ENCODE results near the gene ALKAL2. TPM values are rescaled to one million over a fixed set of nuclear protein-coding genes. Genes with fewer than 3 reads are reported as not detected.

The ALKAL2 gene
- total RNA-seq, 2 donors from 2014 or later, result 0.44 to 0.53 TPM

- Mint-ChIP-seq H3K36me3 (ENCODE audit: low read depth) (no peaks in the 10 kb centered on the region), H3K4me1 (peaks cover 27% of the 10 kb centered on the region), H3K4me3 (peak overlapping the region; percentile 58), H3K27ac (no peak overlapping the region), H3K27me3 (ENCODE audit: insufficient read depth) (peaks cover 66% of the 10 kb centered on the region), H3K9me3 (peaks cover 2% of the 10 kb centered on the region)
- peaks cover 16% of the 10 kb centered on the region for H3K4me1 ChIP-seq (ENCODE audit: control insufficient read depth, insufficient read depth, low read length)
- H3K36me3 ChIP-seq (ENCODE audit: control insufficient read depth, insufficient read depth, low read length), result no peaks in the 10 kb centered on the region
- WGBS, 2 experiments (ENCODE audit: insufficient coverage in 1 of 2, insufficient read length in 1 of 2), result 0 to 1% methylated on average over 6 to 60 of the region's 60 CpGs
- TF ChIP-seq, protein P1, sequence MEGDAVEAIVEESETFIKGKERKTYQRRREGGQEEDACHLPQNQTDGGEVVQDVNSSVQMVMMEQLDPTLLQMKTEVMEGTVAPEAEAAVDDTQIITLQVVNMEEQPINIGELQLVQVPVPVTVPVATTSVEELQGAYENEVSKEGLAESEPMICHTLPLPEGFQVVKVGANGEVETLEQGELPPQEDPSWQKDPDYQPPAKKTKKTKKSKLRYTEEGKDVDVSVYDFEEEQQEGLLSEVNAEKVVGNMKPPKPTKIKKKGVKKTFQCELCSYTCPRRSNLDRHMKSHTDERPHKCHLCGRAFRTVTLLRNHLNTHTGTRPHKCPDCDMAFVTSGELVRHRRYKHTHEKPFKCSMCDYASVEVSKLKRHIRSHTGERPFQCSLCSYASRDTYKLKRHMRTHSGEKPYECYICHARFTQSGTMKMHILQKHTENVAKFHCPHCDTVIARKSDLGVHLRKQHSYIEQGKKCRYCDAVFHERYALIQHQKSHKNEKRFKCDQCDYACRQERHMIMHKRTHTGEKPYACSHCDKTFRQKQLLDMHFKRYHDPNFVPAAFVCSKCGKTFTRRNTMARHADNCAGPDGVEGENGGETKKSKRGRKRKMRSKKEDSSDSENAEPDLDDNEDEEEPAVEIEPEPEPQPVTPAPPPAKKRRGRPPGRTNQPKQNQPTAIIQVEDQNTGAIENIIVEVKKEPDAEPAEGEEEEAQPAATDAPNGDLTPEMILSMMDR (conservative IDR thresholded peaks at IDR 0.05), result no peak
- H3K9ac ChIP-seq (ENCODE audit: extremely low read depth, low read length, poor library complexity, severe bottlenecking), result no peak overlapping the region
- peaks cover 63% of the 10 kb centered on the region for H3K27me3 ChIP-seq (ENCODE audit: control insufficient read depth, insufficient read depth, low read length, poor library complexity, severe bottlenecking)
- DNase-seq, result peak; percentile 71
- H3K27ac ChIP-seq (ENCODE audit: low read depth, low read length), result no peak overlapping the region
- H3K9me3 ChIP-seq (ENCODE audit: control insufficient read depth, low read length), result no peaks in the 10 kb centered on the region
- H3K4me3 ChIP-seq (ENCODE audit: low read length), result peak overlapping the region; percentile 81
These were observed 1.6 kb upstream of the ALKAL2 start for GRCh38 chr2:289362-290089.

DNA sequence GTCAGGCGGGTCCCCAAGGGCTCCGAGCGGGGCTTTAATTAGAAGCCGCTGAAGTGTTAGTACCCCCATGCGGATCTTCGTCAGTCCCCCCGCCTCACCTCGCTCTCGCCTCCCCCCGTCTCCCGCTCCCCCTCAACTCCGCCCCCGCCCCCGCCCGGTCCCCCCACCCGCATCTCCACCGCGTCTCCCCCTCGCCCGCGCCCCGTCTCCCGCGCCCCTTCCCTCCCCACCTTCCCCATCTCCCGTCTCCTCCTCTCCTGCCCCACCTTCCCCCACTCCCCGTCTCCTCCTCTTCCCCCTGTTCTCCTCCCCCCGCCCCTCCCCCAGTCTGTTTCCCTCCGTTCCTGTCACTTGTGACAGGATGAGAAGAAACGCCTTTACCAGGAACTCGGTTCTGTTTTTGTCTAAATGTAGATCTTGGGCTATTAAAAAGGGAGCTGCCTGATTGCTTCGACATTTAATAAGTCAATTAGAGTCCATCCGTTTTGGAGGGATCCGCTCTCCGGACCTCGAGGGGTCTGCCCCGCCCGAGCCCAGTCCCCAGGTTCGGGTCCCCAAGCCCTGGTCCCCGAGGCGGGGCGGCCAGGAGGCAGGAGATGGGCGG is 969 bp upstream of the ALKAL2 start:
- TF ChIP-seq, protein P1 (conservative IDR thresholded peaks at IDR 0.05), result no peak
- peak; percentile 71 for DNase-seq
- no peaks in the 10 kb centered on the region for H3K9me3 ChIP-seq (ENCODE audit: control insufficient read depth, low read length)
- H3K27ac ChIP-seq (ENCODE audit: low read depth, low read length), result no peak overlapping the region
- no peak overlapping the region for H3K9ac ChIP-seq (ENCODE audit: extremely low read depth, low read length, poor library complexity, severe bottlenecking)
- 2% methylated on average over 26 of the region's 42 CpGs; no CpG with 5 or more reads in 1 of the 2 experiments for WGBS, 2 experiments (ENCODE audit: insufficient coverage in 1 of 2, insufficient read length in 1 of 2)
- H3K9me3 Mint-ChIP-seq, result no peaks in the 10 kb centered on the region
- H3K36me3 Mint-ChIP-seq (ENCODE audit: low read depth), result no peaks in the 10 kb centered on the region
- H3K4me3 ChIP-seq (ENCODE audit: low read length), result peak overlapping the region; percentile 81
- H3K27ac Mint-ChIP-seq, result no peak overlapping the region
- H3K4me1 Mint-ChIP-seq, result peaks cover 33% of the 10 kb centered on the region
- peaks cover 63% of the 10 kb centered on the region for H3K27me3 Mint-ChIP-seq (ENCODE audit: insufficient read depth)
- peak overlapping the region; percentile 58 for H3K4me3 Mint-ChIP-seq
- H3K4me1 ChIP-seq (ENCODE audit: control insufficient read depth, insufficient read depth, low read length), result peaks cover 16% of the 10 kb centered on the region
- peaks cover 63% of the 10 kb centered on the region for H3K27me3 ChIP-seq (ENCODE audit: control insufficient read depth, insufficient read depth, low read length, poor library complexity, severe bottlenecking)
- no peaks in the 10 kb centered on the region for H3K36me3 ChIP-seq (ENCODE audit: control insufficient read depth, insufficient read depth, low read length)

- Mint-ChIP-seq H3K9me3 (no peaks in the 10 kb centered on the region), H3K4me3 (peak overlapping the region; percentile 49), H3K27ac (no peak overlapping the region), H3K27me3 (ENCODE audit: insufficient read depth) (peaks cover 55% of the 10 kb centered on the region), H3K4me1 (peaks cover 41% of the 10 kb centered on the region), H3K36me3 (ENCODE audit: low read depth) (peaks cover 4% of the 10 kb centered on the region)
- WGBS, 2 experiments (ENCODE audit: insufficient coverage in 1 of 2, insufficient read length in 1 of 2), result 1% methylated on average over 46 of the region's 46 CpGs; no CpG with 5 or more reads in 1 of the 2 experiments
- peaks cover 16% of the 10 kb centered on the region for H3K4me1 ChIP-seq (ENCODE audit: control insufficient read depth, insufficient read depth, low read length)
- H3K36me3 ChIP-seq (ENCODE audit: control insufficient read depth, insufficient read depth, low read length), result no peaks in the 10 kb centered on the region
- no peak overlapping the region for H3K27ac ChIP-seq (ENCODE audit: low read depth, low read length)
- TF ChIP-seq, protein P1 (conservative IDR thresholded peaks at IDR 0.05), result no peak
- DNase-seq, result peak; percentile 80
- H3K9ac ChIP-seq (ENCODE audit: extremely low read depth, low read length, poor library complexity, severe bottlenecking), result peak overlapping the region; percentile 11
- H3K4me3 ChIP-seq (ENCODE audit: low read length), result peak overlapping the region; percentile 55
- H3K27me3 ChIP-seq (ENCODE audit: control insufficient read depth, insufficient read depth, low read length, poor library complexity, severe bottlenecking), result peaks cover 60% of the 10 kb centered on the region
- H3K9me3 ChIP-seq (ENCODE audit: control insufficient read depth, low read length), result no peaks in the 10 kb centered on the region
These were observed 413 bp downstream of the ALKAL2 start for GRCh38 chr2:287471-287885.

All from endodermal cell (in vitro differentiated cells).